GM12878 (cell line): ENCODE results near the gene ADCYAP1. TPM values are rescaled to one million over a fixed set of nuclear protein-coding genes. Genes with fewer than 3 reads are reported as not detected.

Experiments used
- ATF3 ChIP-seq: IDR thresholded peaks from 2 replicates; pipeline ENCODE4 v1.6.1; 2011; ENCODE audit warnings: low read depth, mild to moderate bottlenecking, low read length, moderate library complexity, borderline replicate concordance; ENCODE audit errors: extremely low read depth
- BCL3 ChIP-seq: IDR thresholded peaks from 2 replicates; pipeline ENCODE4 v1.6.1; 2011; ENCODE audit warnings: borderline replicate concordance, low read depth, mild to moderate bottlenecking, moderate library complexity, low read length; ENCODE audit not compliant: insufficient read depth, poor library complexity, severe bottlenecking
- BMI1 ChIP-seq: fragments of 450-650 bp; IDR thresholded peaks from 2 replicates; pipeline ENCODE4 v1.6.1; 2016; ENCODE audit warnings: mild to moderate bottlenecking, moderate library complexity, borderline replicate concordance
- FOXK2 ChIP-seq: fragments of 450-650 bp; IDR thresholded peaks from 2 replicates; pipeline ENCODE4 v1.6.1; 2017; ENCODE audit warnings: mild to moderate bottlenecking, moderate library complexity
- FOXM1 ChIP-seq: IDR thresholded peaks from 2 replicates; pipeline ENCODE4 v1.6.1; 2012; ENCODE audit warnings: low read depth, mild to moderate bottlenecking, inconsistent platforms, low read length, moderate library complexity
- HSF1 ChIP-seq: fragments of 150-350 bp; IDR thresholded peaks from 2 replicates; pipeline ENCODE4 v1.6.1; 2014; ENCODE audit warnings: mild to moderate bottlenecking, low read depth, low read length
- IRF3 ChIP-seq: fragments of 450-650 bp; IDR thresholded peaks from 2 replicates; pipeline ENCODE4 v1.6.1; 2014; ENCODE audit warnings: mild to moderate bottlenecking
- KLF5 ChIP-seq: fragments of 450-650 bp; IDR thresholded peaks from 2 replicates; pipeline ENCODE4 v1.6.1; 2014; ENCODE audit warnings: mild to moderate bottlenecking; ENCODE audit not compliant: partially characterized antibody
- RELA ChIP-seq: fragments of 450-650 bp; IDR thresholded peaks from 2 replicates; pipeline ENCODE4 v1.8.0; 2014; ENCODE audit warnings: borderline replicate concordance; ENCODE audit not compliant: partially characterized antibody
- SPI1 ChIP-seq: IDR thresholded peaks from 2 replicates; pipeline ENCODE4 v1.6.1; 2011; ENCODE audit warnings: low read depth, mild to moderate bottlenecking, low read length, moderate library complexity, borderline replicate concordance; ENCODE audit not compliant: insufficient read depth
- SUPT20H ChIP-seq: IDR thresholded peaks from 2 replicates; pipeline ENCODE4 v1.6.1; 2011; ENCODE audit warnings: low read depth, mild to moderate bottlenecking, low read length, moderate library complexity, borderline replicate concordance; ENCODE audit not compliant: control insufficient read depth
- ZSCAN29 ChIP-seq: fragments of 450-650 bp; IDR thresholded peaks from 2 replicates; pipeline ENCODE4 v1.6.1; 2017; ENCODE audit warnings: mild to moderate bottlenecking, moderate library complexity
- polyA plus RNA-seq, 11 experiments: library from polyadenylated mRNA; depleted of rRNA in 4 of 11; unstranded in 6 of 11; stranded (reverse) in 5 of 11; fragments of >200 nt; fragmentation: Nextera tagmentation in 4 of 11; fragmentation: Illumina TruSeq in 1 of 11; extraction: Ambion mirVana in 4 of 11; extraction: Trizol in 1 of 11; gene quantifications; 1 replicate in 1 of 11; 2 replicates in 10 of 11; pipeline versions ENCODE4 v1.2.1 to v1.2.3, GENCODE V29; 2011 to 2016; ENCODE audit warnings: inconsistent platforms in 2 of 11, missing spikeins in 2 of 11, low read depth in 1 of 11
- total RNA-seq, 4 experiments: library from RNA; depleted of rRNA in 3 of 4; stranded (reverse); fragments of >200 nt in 3 of 4; fragmentation: Illumina TruSeq in 1 of 4; extraction: Trizol in 1 of 4; gene quantifications; 2 replicates each; pipeline versions ENCODE4 v1.2.1 to v1.2.3, GENCODE V29; 2013 to 2021

ADCYAP1 gene
- total and polyA plus RNA-seq, 10 of the 15 experiments (the other 5 are each of a cell fraction or from before 2014, with no cell fraction given): 0.02 TPM; not detected in 9

GRCh38 chr18:907885-908757 lies 3.5 kb downstream of the ADCYAP1 start (continued):
- TF ChIP-seq BCL3 (no peak), ZSCAN29 (no peak), FOXK2 (no peak), FOXM1 (no peak), RELA (no peak), HSF1 (no peak), IRF3 (no peak), KLF5 (no peak), BMI1 (no peak), SUPT20H (no peak), ATF3 (no peak), SPI1 (no peak)
